Stomach (tissue), 4 donors: ENCODE results near the gene SEC23A.

Experiments used
- CTCF ChIP-seq, 7 experiments: fragments of 450-650 bp in 4 of 7; fragments of 200-600 bp in 3 of 7; sonication (generic) in 3 of 7; IDR thresholded peaks; one replicate each; pipeline ENCODE4 v1.5.1; 2016 to 2019; ENCODE audit warnings: antibody characterized with exemption in 7 of 7, control low read depth in 2 of 7, mild to moderate bottlenecking in 1 of 7
- EP300 ChIP-seq: sonication (generic); formaldehyde crosslinking; IDR thresholded peaks from one replicate; pipeline ENCODE4 v1.6.1; 2017; ENCODE audit warnings: antibody characterized with exemption
- POLR2A ChIP-seq, 4 donors: fragments of 450-650 bp; IDR thresholded peaks; one replicate each; pipeline ENCODE4 v1.6.1; 2016; ENCODE audit warnings: antibody characterized with exemption in 4 of 4, control low read depth in 2 of 4, mild to moderate bottlenecking in 1 of 4, moderate library complexity in 1 of 4
- POLR2AphosphoS5 ChIP-seq, 3 donors: sonication (generic); formaldehyde crosslinking; IDR thresholded peaks; one replicate each; pipeline ENCODE4 v1.6.1; 2016; ENCODE audit warnings: antibody characterized with exemption in 3 of 3

- TF ChIP-seq EP300 (no peak), CTCF (IDR thresholded peaks at IDR 0.05) (no peak), POLR2A (IDR thresholded peaks at IDR 0.05) (no peak), POLR2AphosphoS5 (IDR thresholded peaks at IDR 0.05) (no peak)
These were observed 115.3 kb downstream of the SEC23A start for GRCh38 chr14:38987781-38988180.
